ENCODE results near the gene LIMK2. TPM values are rescaled to one million over a fixed set of nuclear protein-coding genes. Genes with fewer than 3 reads are reported as not detected.

Gene LIMK2
- total RNA-seq, 1 experiment from 2014 or later: 42.8 TPM

DNA sequence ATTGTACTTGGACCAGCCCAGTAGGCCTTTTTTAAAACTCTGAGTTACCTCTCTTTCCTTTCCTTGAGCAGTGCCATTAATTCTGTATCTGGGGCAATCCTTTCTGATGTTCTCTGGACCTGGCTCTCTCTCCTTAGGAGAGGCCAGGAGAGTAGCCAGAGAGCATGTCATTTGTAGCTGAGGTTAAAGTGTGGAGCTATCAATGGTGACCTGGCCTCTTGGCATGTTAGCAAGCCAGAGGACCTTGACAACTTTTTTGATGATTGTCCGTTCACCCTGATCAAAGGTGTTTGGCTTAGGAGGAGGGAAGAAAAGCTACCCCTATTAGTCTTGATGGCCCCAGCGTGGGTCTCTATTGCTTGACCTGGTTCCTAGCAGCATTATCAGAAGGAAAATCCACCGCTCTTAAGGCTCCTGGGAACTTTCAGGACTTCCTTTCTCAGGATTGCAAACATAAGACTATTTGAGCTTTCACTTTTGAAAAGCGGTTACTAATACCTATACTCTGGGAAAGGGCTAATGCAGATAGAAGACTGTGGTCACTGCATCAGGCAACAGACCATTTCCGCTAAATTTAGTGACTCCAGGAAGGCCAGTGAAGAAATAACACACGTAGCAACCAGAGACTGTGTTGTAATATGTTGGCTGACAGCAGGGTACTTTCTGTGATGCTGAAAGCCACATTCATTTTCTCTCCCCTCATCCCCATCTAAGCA lies 18.2 kb downstream of the LIMK2 start:
- Mint-ChIP-seq H3K36me3 (peaks cover 3% of the 10 kb centered on the region; the same call in 1 of the 2 replicates), H3K27me3 (ENCODE audit: low read depth) (no peaks in the 10 kb centered on the region), H3K9me3 (no peaks in the 10 kb centered on the region), H3K4me1 (peaks cover 13% of the 10 kb centered on the region), H3K4me3 (no peak overlapping the region), H3K27ac (0 out of 2 replicates have a peak overlapping the region, but pooled peaks have one; percentile 2)
- DNase-seq (ENCODE audit: low spot score) (no peak), ATAC-seq (no peak)
- ChIA-PET POLR2A (no interaction called here), CTCF (interaction anchor here (0.6 to 2.4 kb wide), 6 partner anchors 18 to 245 kb away, joined by 3 to 8 read pairs (median 4); partner anchors contain the start of genes LIMK2, PLA2G3 and SELENOM)
- TF ChIP-seq RORB (CRISPR knock-in tag; IDR thresholded peaks at IDR 0.05): no peak
- TF ChIP-seq ATF2 (CRISPR knock-in tag; IDR thresholded peaks at IDR 0.05; ENCODE audit: borderline replicate concordance, low read depth): no peak
- TF ChIP-seq GABPB1 (CRISPR knock-in tag; IDR thresholded peaks at IDR 0.05): no peak
- TF ChIP-seq GRHL2 (CRISPR knock-in tag; IDR thresholded peaks at IDR 0.05; ENCODE audit: insufficient replicate concordance, severe bottlenecking): no peak
- TF ChIP-seq, protein P1, sequence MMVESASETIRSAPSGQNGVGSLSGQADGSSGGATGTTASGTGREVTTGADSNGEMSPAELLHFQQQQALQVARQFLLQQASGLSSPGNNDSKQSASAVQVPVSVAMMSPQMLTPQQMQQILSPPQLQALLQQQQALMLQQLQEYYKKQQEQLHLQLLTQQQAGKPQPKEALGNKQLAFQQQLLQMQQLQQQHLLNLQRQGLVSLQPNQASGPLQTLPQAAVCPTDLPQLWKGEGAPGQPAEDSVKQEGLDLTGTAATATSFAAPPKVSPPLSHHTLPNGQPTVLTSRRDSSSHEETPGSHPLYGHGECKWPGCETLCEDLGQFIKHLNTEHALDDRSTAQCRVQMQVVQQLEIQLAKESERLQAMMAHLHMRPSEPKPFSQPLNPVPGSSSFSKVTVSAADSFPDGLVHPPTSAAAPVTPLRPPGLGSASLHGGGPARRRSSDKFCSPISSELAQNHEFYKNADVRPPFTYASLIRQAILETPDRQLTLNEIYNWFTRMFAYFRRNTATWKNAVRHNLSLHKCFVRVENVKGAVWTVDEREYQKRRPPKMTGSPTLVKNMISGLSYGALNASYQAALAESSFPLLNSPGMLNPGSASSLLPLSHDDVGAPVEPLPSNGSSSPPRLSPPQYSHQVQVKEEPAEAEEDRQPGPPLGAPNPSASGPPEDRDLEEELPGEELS (CRISPR knock-in tag; IDR thresholded peaks at IDR 0.05): no peak
- TF ChIP-seq NFYB (CRISPR knock-in tag; conservative IDR thresholded peaks at IDR 0.05; ENCODE audit: low read depth): no peak
- TF ChIP-seq HMGA2 (CRISPR knock-in tag; IDR thresholded peaks at IDR 0.05): no peak
- TF ChIP-seq SMAD4 (CRISPR knock-in tag; IDR thresholded peaks at IDR 0.05): no peak
- TF ChIP-seq USF1 (CRISPR knock-in tag; IDR thresholded peaks at IDR 0.05): no peak
- TF ChIP-seq CTCF (IDR thresholded peaks at IDR 0.05): no peak
- no peak for TF ChIP-seq ZNF121 (CRISPR knock-in tag; IDR thresholded peaks at IDR 0.05)

- ATAC-seq: no peak
- H3K4me1 Mint-ChIP-seq: peaks cover 13% of the 10 kb centered on the region
- ChIA-PET CTCF (interaction anchor here (0.6 to 2.4 kb wide), 3 partner anchors 19 to 246 kb away, joined by 3 to 8 read pairs (median 6); partner anchors contain the start of genes LIMK2 and SELENOM), POLR2A (interaction anchor here (0.6 kb wide), 1 partner anchor 26 kb away, joined by 3 read pairs; no protein-coding TSS in a partner anchor)
- 0 out of 2 replicates have a peak overlapping the region, but pooled peaks have one; percentile 2 for H3K27ac Mint-ChIP-seq
- DNase-seq (ENCODE audit: low spot score): no peak
- H3K27me3 Mint-ChIP-seq (ENCODE audit: low read depth): no peaks in the 10 kb centered on the region
- H3K9me3 Mint-ChIP-seq: no peaks in the 10 kb centered on the region
- no peak overlapping the region for H3K4me3 Mint-ChIP-seq
- no peaks in the 10 kb centered on the region for H3K36me3 Mint-ChIP-seq
- TF ChIP-seq PRRX2 (CRISPR knock-in tag; IDR thresholded peaks at IDR 0.05) (no peak), ATF2 (CRISPR knock-in tag; IDR thresholded peaks at IDR 0.05; ENCODE audit: borderline replicate concordance, low read depth) (no peak), IRF1 (CRISPR knock-in tag; IDR thresholded peaks at IDR 0.05) (no peak), NFE2L1 (CRISPR knock-in tag; IDR thresholded peaks at IDR 0.05) (no peak), ZBTB21 (CRISPR knock-in tag; IDR thresholded peaks at IDR 0.05; ENCODE audit: borderline replicate concordance) (no peak), AFF4 (CRISPR knock-in tag; IDR thresholded peaks at IDR 0.05; ENCODE audit: borderline replicate concordance) (no peak), JAZF1 (CRISPR knock-in tag; IDR thresholded peaks at IDR 0.05) (no peak), NFATC4 (CRISPR knock-in tag; IDR thresholded peaks at IDR 0.05) (no peak)
Observed at GRCh38 chr22:31230871-31231621, 18.9 kb downstream of the LIMK2 start.
